AML-193 (cell line): Measurements from ENCODE around the gene STX1B.

ENCODE experiments used
- DNase-seq, 2 experiments: peaks; one replicate each; lab custom pipeline; 2025; lab: John Stamatoyannopoulos, UW

STX1B gene

GRCh38 chr16:30996324-30996984 lies 14.0 kb downstream of the STX1B start:
- no peak for DNase-seq

- DNase-seq = no peak
Measured at GRCh38 chr16:30995927-30996323, 14.5 kb downstream of the STX1B start.

- DNase-seq = no peak
Measured at GRCh38 chr16:30992931-30993816, 17.3 kb downstream of the STX1B start.

GRCh38 chr16:30992276-30992780 lies 18.1 kb downstream of the STX1B start:
- no peak for DNase-seq

- DNase-seq = no peak
Measured at GRCh38 chr16:30991052-30991451, 19.4 kb downstream of the STX1B start.

- DNase-seq = no peak
Measured at GRCh38 chr16:30990105-30990504, 20.3 kb downstream of the STX1B start.

- DNase-seq = no peak
Measured at GRCh38 chr16:30989469-30990047, 20.9 kb downstream of the STX1B start.

GRCh38 chr16:30987581-30988190 lies 22.8 kb downstream of the STX1B start:
- DNase-seq = no peak

- no peak for DNase-seq
Measured at GRCh38 chr16:30986129-30986991, 24.1 kb downstream of the STX1B start.

GRCh38 chr16:30985401-30986128 lies 24.9 kb downstream of the STX1B start:
- no peak for DNase-seq

- DNase-seq = peak; percentile 47 to 57
Measured at GRCh38 chr16:30984669-30985400, 25.6 kb downstream of the STX1B start, which contains the start of gene HSD3B7. Gene HSD3B7, plus strand, starts transcription at chr16:30985207. Its CDS starts 452 bp downstream, at chr16:30985659.

- DNase-seq = no peak
Measured at GRCh38 chr16:30983898-30984610, 26.4 kb downstream of the STX1B start.

GRCh38 chr16:30983289-30983889 lies 27.0 kb downstream of the STX1B start:
- DNase-seq = no peak

GRCh38 chr16:30982548-30983288 lies 27.7 kb downstream of the STX1B start:
- no peak for DNase-seq

GRCh38 chr16:30980959-30981358 lies 29.5 kb downstream of the STX1B start:
- no peak for DNase-seq

- DNase-seq = no peak
Measured at GRCh38 chr16:30980434-30980833, 30.0 kb downstream of the STX1B start.

GRCh38 chr16:30980023-30980371 lies 30.4 kb downstream of the STX1B start:
- DNase-seq = no peak
